CD4-positive, alpha-beta T cell (primary cell): ENCODE measurements around the gene MLIP. TPM values are rescaled to one million over a fixed set of nuclear protein-coding genes. Genes with fewer than 3 reads are reported as not detected.

Experiments used
- ATAC-seq: fragments of 200-7000 bp; cut with Tn5 transposase; one replicate; pipeline ENCODE4 v1.10.0; 2022; ENCODE audit warnings: mild to moderate bottlenecking; ENCODE audit not compliant: poor library complexity
- CTCF ChIA-PET: fragments of 350-600 bp; sonication (Branson Sonifier 250); formaldehyde crosslinking; loops from one replicate; lab custom pipeline; 2021; ENCODE audit warnings: antibody characterized with exemption, inconsistent platforms; lab: Charles Lee
- POLR2A ChIA-PET: fragments of 350-600 bp; sonication (Branson Sonifier 250); formaldehyde crosslinking; loops from one replicate; lab custom pipeline; 2021; ENCODE audit warnings: antibody characterized with exemption, inconsistent platforms; lab: Charles Lee
- DNase-seq, 14 experiments: peaks; one replicate each; pipeline ENCODE4 v3.0.0-alpha.2; 2013 to 2020; ENCODE audit warnings: mixed read lengths in 2 of 14
- H3K27ac ChIP-seq, 2 donors: one replicate each; pipeline versions ENCODE4 v1.5.1 to v1.7.0; 2013; ENCODE audit warnings: low read length in 2 of 2, low read depth in 1 of 2, mild to moderate bottlenecking in 1 of 2
- H3K27me3 ChIP-seq, 2 experiments: 1 replicate in 1 of 2; 2 replicates in 1 of 2; pipeline versions ENCODE4 v1.6.1 to v1.7.0; 2013; ENCODE audit warnings: low read length in 2 of 2, control low read depth in 1 of 2, mild to moderate bottlenecking in 1 of 2, moderate library complexity in 1 of 2; ENCODE audit not compliant: insufficient read depth in 2 of 2, control insufficient read depth in 1 of 2
- H3K36me3 ChIP-seq: one replicate; pipeline ENCODE4 v1.6.1; 2013; ENCODE audit warnings: low read length, control low read depth; ENCODE audit not compliant: insufficient read depth
- H3K4me1 ChIP-seq: one replicate; pipeline ENCODE4 v1.6.1; 2013; ENCODE audit warnings: low read length, control low read depth; ENCODE audit not compliant: insufficient read depth
- H3K4me3 ChIP-seq: one replicate; pipeline ENCODE4 v1.5.1; 2013; ENCODE audit warnings: mild to moderate bottlenecking, low read length, moderate library complexity
- H3K9me3 ChIP-seq, 2 experiments: 1 replicate in 1 of 2; 2 replicates in 1 of 2; pipeline versions ENCODE4 v1.6.1 to v1.7.0; 2013; ENCODE audit warnings: low read length in 2 of 2, mild to moderate bottlenecking in 2 of 2, control low read depth in 1 of 2, moderate library complexity in 1 of 2; ENCODE audit not compliant: control insufficient read depth in 1 of 2, insufficient read depth in 1 of 2
- H3K27ac Mint-ChIP-seq: one replicate; pipeline ENCODE4 v1.8.0; 2020; ENCODE audit warnings: mixed read lengths
- H3K27me3 Mint-ChIP-seq: one replicate; pipeline ENCODE4 v1.8.0; 2021; ENCODE audit warnings: mixed read lengths
- H3K36me3 Mint-ChIP-seq: one replicate; pipeline ENCODE4 v1.8.0; 2021; ENCODE audit warnings: low read depth, mixed read lengths
- H3K4me1 Mint-ChIP-seq: one replicate; pipeline ENCODE4 v1.8.0; 2021; ENCODE audit warnings: low read depth, mixed read lengths
- H3K4me3 Mint-ChIP-seq: one replicate; pipeline ENCODE4 v1.8.0; 2020; ENCODE audit warnings: mild to moderate bottlenecking, mixed read lengths
- H3K9me3 Mint-ChIP-seq: one replicate; pipeline ENCODE4 v1.8.0; 2020; ENCODE audit warnings: mixed read lengths
- intact Hi-C, 2 experiments: fragments of 100-400 bp; cut with DNase I in 1 of 2; cut with micrococcal nuclease in 1 of 2; formaldehyde crosslinking; loops; one replicate each; pipeline versions ENCODE4 v1.15.1 to v1.9.0; 2023 to 2025; cut with DNase I, micrococcal nuclease
- total RNA-seq, 174 experiments: library from RNA in 2 of 174; stranded (reverse) in 2 of 174; gene quantifications; one replicate each; pipeline ENCODE4 v1.2.3 and lab custom pipeline; 2021 to 2026
- TF ChIP-seq, protein P1 (sequence below): fragments of 200-600 bp; IDR thresholded peaks from one replicate; pipeline ENCODE4 v1.8.0; 2022; ENCODE audit warnings: antibody characterized with exemption, mild to moderate bottlenecking

Gene MLIP
- total RNA-seq, 2 experiments from 2014 or later, result not detected

DNA sequence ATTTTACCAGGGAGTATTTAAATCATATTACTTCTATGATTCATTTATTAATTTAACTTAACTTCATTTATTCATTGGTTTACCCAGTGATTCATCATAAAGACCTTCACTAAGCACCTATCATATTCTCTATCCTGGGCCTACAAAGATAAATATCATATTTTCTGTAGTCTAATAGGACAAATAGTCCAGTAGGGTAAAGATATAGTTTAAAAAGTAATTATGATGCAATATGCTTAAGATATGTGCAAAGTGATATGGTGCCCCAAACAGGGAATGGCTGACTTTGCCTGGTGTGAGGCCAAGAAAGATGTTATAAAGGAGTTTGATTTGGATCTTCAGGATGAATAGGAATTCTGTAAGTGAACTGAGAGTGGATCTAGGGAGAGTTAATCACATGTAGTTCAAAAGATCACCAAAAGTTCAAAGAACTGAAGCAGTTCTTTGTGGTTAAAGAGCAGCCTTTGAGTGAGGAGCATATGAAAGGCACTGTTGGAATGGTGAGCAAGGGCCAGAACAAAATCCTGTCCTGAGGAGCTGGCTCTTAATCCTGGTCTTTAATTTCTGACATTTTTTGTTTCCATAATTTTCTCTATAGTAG, 45.5 kb downstream of the MLIP start:
- Histone ChIP-seq H3K27ac (no peak overlapping the region), H3K4me3 (no peak overlapping the region), H3K4me1 (no peaks in the 10 kb centered on the region), H3K36me3 (no peaks in the 10 kb centered on the region), H3K27me3 (no peaks in the 10 kb centered on the region), H3K9me3 (no peaks in the 10 kb centered on the region)
- DNase-seq, result no peak
- H3K27ac Mint-ChIP-seq, result no peak overlapping the region
- ChIA-PET CTCF (no interaction called here), POLR2A (no interaction called here)
- H3K9me3 Mint-ChIP-seq, result peaks cover 2% of the 10 kb centered on the region
- H3K36me3 Mint-ChIP-seq, result no peaks in the 10 kb centered on the region
- TF ChIP-seq, protein P1, sequence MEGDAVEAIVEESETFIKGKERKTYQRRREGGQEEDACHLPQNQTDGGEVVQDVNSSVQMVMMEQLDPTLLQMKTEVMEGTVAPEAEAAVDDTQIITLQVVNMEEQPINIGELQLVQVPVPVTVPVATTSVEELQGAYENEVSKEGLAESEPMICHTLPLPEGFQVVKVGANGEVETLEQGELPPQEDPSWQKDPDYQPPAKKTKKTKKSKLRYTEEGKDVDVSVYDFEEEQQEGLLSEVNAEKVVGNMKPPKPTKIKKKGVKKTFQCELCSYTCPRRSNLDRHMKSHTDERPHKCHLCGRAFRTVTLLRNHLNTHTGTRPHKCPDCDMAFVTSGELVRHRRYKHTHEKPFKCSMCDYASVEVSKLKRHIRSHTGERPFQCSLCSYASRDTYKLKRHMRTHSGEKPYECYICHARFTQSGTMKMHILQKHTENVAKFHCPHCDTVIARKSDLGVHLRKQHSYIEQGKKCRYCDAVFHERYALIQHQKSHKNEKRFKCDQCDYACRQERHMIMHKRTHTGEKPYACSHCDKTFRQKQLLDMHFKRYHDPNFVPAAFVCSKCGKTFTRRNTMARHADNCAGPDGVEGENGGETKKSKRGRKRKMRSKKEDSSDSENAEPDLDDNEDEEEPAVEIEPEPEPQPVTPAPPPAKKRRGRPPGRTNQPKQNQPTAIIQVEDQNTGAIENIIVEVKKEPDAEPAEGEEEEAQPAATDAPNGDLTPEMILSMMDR, result no peak
- H3K4me3 Mint-ChIP-seq, result no peak overlapping the region
- intact Hi-C loops, result no loop called here
- ATAC-seq, result no peak
- no peaks in the 10 kb centered on the region for H3K27me3 Mint-ChIP-seq
- H3K4me1 Mint-ChIP-seq, result no peaks in the 10 kb centered on the region

DNA sequence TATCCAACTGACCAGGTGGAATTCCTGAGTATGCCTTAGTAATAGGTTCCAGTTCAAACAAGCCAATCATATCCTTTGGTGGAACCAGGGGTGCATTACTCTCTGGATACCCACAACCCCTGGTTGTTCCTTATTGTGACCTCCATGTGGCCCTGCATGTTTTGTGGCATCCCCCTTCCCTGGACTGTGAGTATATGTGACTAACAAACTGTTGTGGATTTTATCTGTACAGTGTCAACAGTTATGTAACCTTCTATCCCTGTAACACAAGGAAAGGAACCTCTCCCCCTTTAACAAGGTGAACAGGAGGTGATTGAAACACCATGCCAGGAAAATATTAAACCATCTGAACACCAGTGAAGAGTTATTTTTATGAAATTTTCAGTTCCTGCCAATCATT, 46.2 kb downstream of the MLIP start:
- TF ChIP-seq, protein P1, result no peak
- Histone ChIP-seq H3K4me1 (no peaks in the 10 kb centered on the region), H3K36me3 (no peaks in the 10 kb centered on the region), H3K9me3 (no peaks in the 10 kb centered on the region), H3K27ac (no peak overlapping the region), H3K4me3 (no peak overlapping the region), H3K27me3 (no peaks in the 10 kb centered on the region)
- DNase-seq (no peak), ATAC-seq (no peak)
- H3K4me3 Mint-ChIP-seq, result no peak overlapping the region
- no peaks in the 10 kb centered on the region for H3K36me3 Mint-ChIP-seq
- H3K27ac Mint-ChIP-seq, result no peak overlapping the region
- ChIA-PET POLR2A (no interaction called here), CTCF (no interaction called here)
- H3K4me1 Mint-ChIP-seq, result no peaks in the 10 kb centered on the region
- intact Hi-C loops, result no loop called here
- H3K27me3 Mint-ChIP-seq, result no peaks in the 10 kb centered on the region
- H3K9me3 Mint-ChIP-seq, result peaks cover 2% of the 10 kb centered on the region

DNA sequence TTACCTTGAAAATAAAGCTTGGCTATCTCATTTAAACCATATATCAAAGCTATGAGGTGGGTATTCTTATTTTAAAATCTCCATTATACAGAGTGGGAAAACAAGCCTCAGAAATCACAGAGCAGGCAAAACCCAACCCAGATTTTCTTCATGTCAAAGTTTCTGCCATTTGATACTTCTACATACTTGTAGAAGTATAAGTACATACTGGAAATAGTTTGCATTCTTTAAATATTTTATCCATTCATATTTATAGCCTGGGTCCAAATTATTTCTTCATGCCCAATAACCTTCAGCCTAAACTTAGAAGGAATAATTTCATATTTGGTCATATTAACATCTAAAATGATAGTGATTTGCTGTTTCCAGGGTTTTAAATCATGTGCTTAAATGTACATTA, 61.8 kb downstream of the MLIP start:
- Mint-ChIP-seq H3K36me3 (no peaks in the 10 kb centered on the region), H3K9me3 (no peaks in the 10 kb centered on the region), H3K4me1 (no peaks in the 10 kb centered on the region), H3K27ac (no peak overlapping the region), H3K4me3 (no peak overlapping the region), H3K27me3 (no peaks in the 10 kb centered on the region)
- intact Hi-C loops, result no loop called here
- no peaks in the 10 kb centered on the region for H3K4me1 ChIP-seq
- H3K9me3 ChIP-seq, result peaks cover 0 to 4% of the 10 kb centered on the region in 2 experiments
- TF ChIP-seq, protein P1, result no peak
- H3K36me3 ChIP-seq, result no peaks in the 10 kb centered on the region
- POLR2A ChIA-PET, result no interaction called here
- no peak for DNase-seq
- H3K27me3 ChIP-seq, result no peaks in the 10 kb centered on the region
- no peak for ATAC-seq
- CTCF ChIA-PET, result no interaction called here
- H3K27ac ChIP-seq, result no peak overlapping the region
- H3K4me3 ChIP-seq, result no peak overlapping the region
